ENCODE data around the gene PXDC1. TPM values are rescaled to one million over a fixed set of nuclear protein-coding genes. Genes with fewer than 3 reads are reported as not detected.
"Not testable (repeated sequence)": the region's sequence is repeated elsewhere in the genome, so short reads cannot be mapped to it uniquely, and the experiment has no call there.

Gene PXDC1
- total RNA-seq, 1 donor from 2014 or later = 0.30 TPM

GRCh38 chr6:3720770-3721169, 30.7 kb downstream of the PXDC1 start:
- H3K4me3 Mint-ChIP-seq; intact Hi-C loops (cut with micrococcal nuclease); H3K27me3 Mint-ChIP-seq; H3K27ac Mint-ChIP-seq; H3K4me1 Mint-ChIP-seq; H3K36me3 Mint-ChIP-seq (ENCODE audit: low read depth); DNase-seq; H3K9me3 Mint-ChIP-seq: not testable (repeated sequence)

- DNase-seq = no peak
- peaks cover 3% of the 10 kb centered on the region for H3K27me3 Mint-ChIP-seq
- no peak overlapping the region for H3K27ac Mint-ChIP-seq
Measured at GRCh38 chr6:3719462-3720308, 31.8 kb downstream of the PXDC1 start.

GRCh38 chr6:3718407-3718806, 33.1 kb downstream of the PXDC1 start:
- no peak overlapping the region for H3K27ac Mint-ChIP-seq

More at GRCh38 chr6:3719462-3720308, 31.8 kb downstream of the PXDC1 start:
- intact Hi-C loops (cut with micrococcal nuclease) = no loop called here
- Mint-ChIP-seq H3K4me1 (no peaks in the 10 kb centered on the region), H3K4me3 (no peak overlapping the region), H3K36me3 (ENCODE audit: low read depth) (no peaks in the 10 kb centered on the region), H3K9me3 (no peaks in the 10 kb centered on the region)

GRCh38 chr6:3715285-3715684, 36.2 kb downstream of the PXDC1 start:
- H3K36me3 Mint-ChIP-seq (ENCODE audit: low read depth) = no peaks in the 10 kb centered on the region
- peaks cover 3% of the 10 kb centered on the region for H3K27me3 Mint-ChIP-seq
- no peaks in the 10 kb centered on the region for H3K9me3 Mint-ChIP-seq
- no peaks in the 10 kb centered on the region for H3K4me1 Mint-ChIP-seq
- H3K27ac Mint-ChIP-seq = no peak overlapping the region
- intact Hi-C loops (cut with micrococcal nuclease) = no loop called here
- H3K4me3 Mint-ChIP-seq = no peak overlapping the region
- DNase-seq = no peak

More at GRCh38 chr6:3718407-3718806, 33.1 kb downstream of the PXDC1 start:
- intact Hi-C loops (cut with micrococcal nuclease) = no loop called here
- DNase-seq = no peak
- peaks cover 3% of the 10 kb centered on the region for H3K27me3 Mint-ChIP-seq
- no peaks in the 10 kb centered on the region for H3K9me3 Mint-ChIP-seq
- H3K4me3 Mint-ChIP-seq = no peak overlapping the region
- no peaks in the 10 kb centered on the region for H3K36me3 Mint-ChIP-seq (ENCODE audit: low read depth)
- H3K4me1 Mint-ChIP-seq = no peaks in the 10 kb centered on the region

- Mint-ChIP-seq H3K9me3 (no peaks in the 10 kb centered on the region), H3K36me3 (ENCODE audit: low read depth) (no peaks in the 10 kb centered on the region), H3K27ac (no peak overlapping the region), H3K4me3 (no peak overlapping the region), H3K27me3 (peaks cover 3% of the 10 kb centered on the region), H3K4me1 (no peaks in the 10 kb centered on the region)
- DNase-seq = no peak
- intact Hi-C loops (cut with micrococcal nuclease) = no loop called here
Measured at GRCh38 chr6:3714768-3715167, 36.7 kb downstream of the PXDC1 start.

GRCh38 chr6:3714111-3714510, 37.4 kb downstream of the PXDC1 start:
- Mint-ChIP-seq H3K4me3 (no peak overlapping the region), H3K27ac (no peak overlapping the region), H3K27me3 (peaks cover 3% of the 10 kb centered on the region), H3K36me3 (ENCODE audit: low read depth) (no peaks in the 10 kb centered on the region), H3K4me1 (no peaks in the 10 kb centered on the region), H3K9me3 (no peaks in the 10 kb centered on the region)
- DNase-seq = no peak
- intact Hi-C loops (cut with micrococcal nuclease) = no loop called here

GRCh38 chr6:3712827-3713665, 38.5 kb downstream of the PXDC1 start:
- Mint-ChIP-seq H3K36me3 (ENCODE audit: low read depth) (no peaks in the 10 kb centered on the region), H3K27ac (no peak overlapping the region)
- no peak for DNase-seq

GRCh38 chr6:3711776-3712175, 39.7 kb downstream of the PXDC1 start:
- no peaks in the 10 kb centered on the region for H3K4me1 Mint-ChIP-seq

More at GRCh38 chr6:3712827-3713665, 38.5 kb downstream of the PXDC1 start:
- no peaks in the 10 kb centered on the region for H3K4me1 Mint-ChIP-seq
- H3K9me3 Mint-ChIP-seq = no peaks in the 10 kb centered on the region
- H3K4me3 Mint-ChIP-seq = no peak overlapping the region
- intact Hi-C loops (cut with micrococcal nuclease) = no loop called here
- peaks cover 3% of the 10 kb centered on the region for H3K27me3 Mint-ChIP-seq

GRCh38 chr6:3710403-3710802, 41.1 kb downstream of the PXDC1 start:
- no peak for DNase-seq
- no peak overlapping the region for H3K27ac Mint-ChIP-seq
- H3K36me3 Mint-ChIP-seq (ENCODE audit: low read depth) = no peaks in the 10 kb centered on the region
- no peaks in the 10 kb centered on the region for H3K9me3 Mint-ChIP-seq
- no peaks in the 10 kb centered on the region for H3K4me1 Mint-ChIP-seq
- intact Hi-C loops (cut with micrococcal nuclease) = no loop called here
- peaks cover 7% of the 10 kb centered on the region for H3K27me3 Mint-ChIP-seq
- H3K4me3 Mint-ChIP-seq = no peak overlapping the region

More at GRCh38 chr6:3711776-3712175, 39.7 kb downstream of the PXDC1 start:
- intact Hi-C loops (cut with micrococcal nuclease) = no loop called here
- Mint-ChIP-seq H3K27me3 (peaks cover 3% of the 10 kb centered on the region), H3K9me3 (no peaks in the 10 kb centered on the region), H3K4me3 (no peak overlapping the region), H3K27ac (no peak overlapping the region), H3K36me3 (ENCODE audit: low read depth) (no peaks in the 10 kb centered on the region)
- no peak for DNase-seq

- no peaks in the 10 kb centered on the region for H3K36me3 Mint-ChIP-seq (ENCODE audit: low read depth)
- no peak overlapping the region for H3K4me3 Mint-ChIP-seq
- no peaks in the 10 kb centered on the region for H3K4me1 Mint-ChIP-seq
- peaks cover 5% of the 10 kb centered on the region for H3K9me3 Mint-ChIP-seq
- intact Hi-C loops (cut with micrococcal nuclease) = no loop called here
- peaks cover 9% of the 10 kb centered on the region for H3K27me3 Mint-ChIP-seq
- DNase-seq = no peak
- H3K27ac Mint-ChIP-seq = no peak overlapping the region
Measured at GRCh38 chr6:3708540-3708939, 43.0 kb downstream of the PXDC1 start.

GRCh38 chr6:3707751-3708412, 43.6 kb downstream of the PXDC1 start:
- peaks cover 5% of the 10 kb centered on the region for H3K9me3 Mint-ChIP-seq

GRCh38 chr6:3707024-3707423, 44.5 kb downstream of the PXDC1 start:
- intact Hi-C loops (cut with micrococcal nuclease) = no loop called here
- Mint-ChIP-seq H3K9me3 (peaks cover 5% of the 10 kb centered on the region), H3K4me1 (no peaks in the 10 kb centered on the region), H3K4me3 (no peak overlapping the region), H3K27me3 (peaks cover 12% of the 10 kb centered on the region), H3K27ac (no peak overlapping the region), H3K36me3 (ENCODE audit: low read depth) (no peaks in the 10 kb centered on the region)
- no peak for DNase-seq

More at GRCh38 chr6:3707751-3708412, 43.6 kb downstream of the PXDC1 start:
- no peak for DNase-seq
- Mint-ChIP-seq H3K4me1 (no peaks in the 10 kb centered on the region), H3K27ac (no peak overlapping the region), H3K36me3 (ENCODE audit: low read depth) (no peaks in the 10 kb centered on the region), H3K4me3 (no peak overlapping the region), H3K27me3 (peaks cover 12% of the 10 kb centered on the region)
- intact Hi-C loops (cut with micrococcal nuclease) = no loop called here

GRCh38 chr6:3706547-3706946, 45.0 kb downstream of the PXDC1 start:
- peaks cover 12% of the 10 kb centered on the region for H3K27me3 Mint-ChIP-seq
- intact Hi-C loops (cut with micrococcal nuclease) = no loop called here
- DNase-seq = no peak
- H3K9me3 Mint-ChIP-seq = peaks cover 5% of the 10 kb centered on the region
- H3K4me1 Mint-ChIP-seq = no peaks in the 10 kb centered on the region
- H3K36me3 Mint-ChIP-seq (ENCODE audit: low read depth) = no peaks in the 10 kb centered on the region
- H3K27ac Mint-ChIP-seq = no peak overlapping the region
- H3K4me3 Mint-ChIP-seq = no peak overlapping the region

GRCh38 chr6:3701631-3702030, 49.9 kb downstream of the PXDC1 start:
- H3K36me3 Mint-ChIP-seq (ENCODE audit: low read depth) = no peaks in the 10 kb centered on the region
- H3K27me3 Mint-ChIP-seq = peaks cover 17% of the 10 kb centered on the region
- H3K4me3 Mint-ChIP-seq = no peak overlapping the region
- H3K4me1 Mint-ChIP-seq = no peaks in the 10 kb centered on the region
- intact Hi-C loops (cut with micrococcal nuclease) = no loop called here
- peaks cover 5% of the 10 kb centered on the region for H3K9me3 Mint-ChIP-seq
- H3K27ac Mint-ChIP-seq = no peak overlapping the region
- no peak for DNase-seq

Measured in activated CD4-positive, alpha-beta T cell treated with anti-CD3 and anti-CD28 coated beads, Interleukin-2, amount 10 ng/mL, durations not matched to agents 24 days and 14 days (primary cell).